Measurements from ENCODE around the gene VTI1A.

DNA sequence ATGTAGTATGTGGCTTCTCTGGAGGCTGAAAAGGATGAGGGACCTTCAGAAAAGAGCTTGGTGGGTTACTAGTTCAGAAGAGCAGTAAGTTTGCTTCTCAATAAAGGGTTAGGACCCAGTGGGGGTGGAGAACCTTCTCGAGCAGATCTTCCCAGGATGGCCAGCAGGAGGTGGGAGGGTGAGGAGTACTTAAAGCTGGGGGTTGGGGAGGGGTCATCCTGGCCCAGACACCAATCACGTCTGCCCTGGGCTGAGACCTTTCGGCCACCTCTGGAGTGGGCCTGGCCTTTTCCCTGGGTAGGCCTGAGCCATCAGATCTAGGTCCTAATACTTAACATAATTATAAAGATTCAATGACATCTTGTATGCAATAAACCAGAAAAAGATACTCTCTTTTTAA, 354.0 kb downstream of the VTI1A start:
- TF ChIP-seq, protein P1, sequence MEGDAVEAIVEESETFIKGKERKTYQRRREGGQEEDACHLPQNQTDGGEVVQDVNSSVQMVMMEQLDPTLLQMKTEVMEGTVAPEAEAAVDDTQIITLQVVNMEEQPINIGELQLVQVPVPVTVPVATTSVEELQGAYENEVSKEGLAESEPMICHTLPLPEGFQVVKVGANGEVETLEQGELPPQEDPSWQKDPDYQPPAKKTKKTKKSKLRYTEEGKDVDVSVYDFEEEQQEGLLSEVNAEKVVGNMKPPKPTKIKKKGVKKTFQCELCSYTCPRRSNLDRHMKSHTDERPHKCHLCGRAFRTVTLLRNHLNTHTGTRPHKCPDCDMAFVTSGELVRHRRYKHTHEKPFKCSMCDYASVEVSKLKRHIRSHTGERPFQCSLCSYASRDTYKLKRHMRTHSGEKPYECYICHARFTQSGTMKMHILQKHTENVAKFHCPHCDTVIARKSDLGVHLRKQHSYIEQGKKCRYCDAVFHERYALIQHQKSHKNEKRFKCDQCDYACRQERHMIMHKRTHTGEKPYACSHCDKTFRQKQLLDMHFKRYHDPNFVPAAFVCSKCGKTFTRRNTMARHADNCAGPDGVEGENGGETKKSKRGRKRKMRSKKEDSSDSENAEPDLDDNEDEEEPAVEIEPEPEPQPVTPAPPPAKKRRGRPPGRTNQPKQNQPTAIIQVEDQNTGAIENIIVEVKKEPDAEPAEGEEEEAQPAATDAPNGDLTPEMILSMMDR (IDR thresholded peaks at IDR 0.05) = no peak
- no peak for TF ChIP-seq POLR2A (IDR thresholded peaks at IDR 0.05)

Data from uterus (tissue), 2 donors.